Measurements from ENCODE around the gene DNAH5.
"Not testable (repeated sequence)": the region's sequence is repeated elsewhere in the genome, so short reads cannot be mapped to it uniquely, and the experiment has no call there.

Gene DNAH5

DNA sequence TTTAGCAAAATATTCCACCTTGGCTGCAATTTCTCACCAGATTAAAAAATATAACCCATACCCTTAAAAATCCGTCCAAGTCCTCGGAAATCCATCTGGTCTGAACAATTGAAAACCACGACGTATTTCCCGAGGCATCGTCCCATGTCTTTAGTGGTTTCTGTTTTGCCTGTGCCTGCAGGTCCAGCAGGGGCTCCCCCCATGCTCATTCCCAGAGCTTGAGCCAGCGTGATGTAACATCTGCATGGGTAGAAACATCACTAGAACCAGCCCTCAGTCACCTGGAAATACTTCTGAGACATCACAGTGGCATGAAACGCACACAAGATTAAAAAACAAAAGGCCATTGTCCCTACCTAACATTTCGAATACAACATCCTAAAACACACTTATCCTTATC lies 114.0 kb downstream of the DNAH5 start:
- Mint-ChIP-seq H3K4me1 (ENCODE audit: low read depth) (no peaks in the 10 kb centered on the region), H3K27ac (no peak overlapping the region), H3K36me3 (ENCODE audit: low read depth) (no peaks in the 10 kb centered on the region), H3K9me3 (peaks cover 18% of the 10 kb centered on the region), H3K27me3 (ENCODE audit: low read depth) (no peaks in the 10 kb centered on the region), H3K4me3 (no peak overlapping the region)

DNA sequence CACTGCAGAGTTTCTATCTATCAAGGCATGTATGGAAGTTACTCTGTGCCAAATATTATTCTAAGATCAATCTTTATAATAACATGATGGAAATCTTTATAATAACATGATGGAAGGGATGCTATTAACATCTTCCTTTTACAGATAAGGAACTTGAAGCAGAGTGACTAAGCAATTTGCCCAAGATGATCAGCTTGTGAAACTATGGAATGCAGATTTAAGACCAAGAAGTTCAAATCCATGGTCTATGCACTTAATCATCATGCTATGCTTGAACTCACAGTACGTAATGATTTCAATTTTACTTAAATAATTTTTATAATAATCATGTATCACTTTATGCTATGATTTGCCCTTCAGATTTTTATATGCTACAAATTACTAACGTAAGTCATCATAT lies 123.1 kb downstream of the DNAH5 start:
- Mint-ChIP-seq H3K27ac (no peak overlapping the region), H3K27me3 (ENCODE audit: low read depth) (no peaks in the 10 kb centered on the region), H3K4me3 (no peak overlapping the region), H3K9me3 (peaks cover 9% of the 10 kb centered on the region), H3K36me3 (ENCODE audit: low read depth) (no peaks in the 10 kb centered on the region), H3K4me1 (ENCODE audit: low read depth) (no peaks in the 10 kb centered on the region)

DNA sequence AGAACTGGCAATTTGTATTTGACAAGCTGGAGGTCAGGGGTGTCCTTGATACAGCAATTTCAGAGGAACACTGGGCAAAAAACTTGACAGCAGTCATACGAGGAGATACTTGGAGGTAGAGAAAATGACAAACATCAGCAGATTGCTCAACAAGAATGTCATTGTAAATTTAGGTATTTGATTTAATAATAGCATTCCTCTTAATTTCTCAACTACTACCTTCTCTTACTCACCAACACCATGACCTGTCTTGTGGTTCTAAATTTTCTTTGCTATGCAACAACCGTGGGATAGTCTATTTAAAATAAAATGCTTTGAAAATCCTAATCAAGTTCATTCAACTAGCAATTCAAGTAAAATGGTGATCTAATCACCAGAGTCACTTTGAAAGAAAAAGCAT lies 128.4 kb downstream of the DNAH5 start:
- Mint-ChIP-seq H3K27me3 (ENCODE audit: low read depth) (no peaks in the 10 kb centered on the region), H3K4me3 (no peak overlapping the region), H3K27ac (no peak overlapping the region), H3K36me3 (ENCODE audit: low read depth) (no peaks in the 10 kb centered on the region), H3K9me3 (peaks cover 8% of the 10 kb centered on the region), H3K4me1 (ENCODE audit: low read depth) (no peaks in the 10 kb centered on the region)

- H3K4me1 Mint-ChIP-seq (ENCODE audit: low read depth) = no peaks in the 10 kb centered on the region
- no peaks in the 10 kb centered on the region for H3K27me3 Mint-ChIP-seq (ENCODE audit: low read depth)
- H3K9me3 Mint-ChIP-seq = peaks cover 8% of the 10 kb centered on the region
- no peaks in the 10 kb centered on the region for H3K36me3 Mint-ChIP-seq (ENCODE audit: low read depth)
- H3K27ac Mint-ChIP-seq = no peak overlapping the region
- no peak overlapping the region for H3K4me3 Mint-ChIP-seq
Observed at GRCh38 chr5:13814301-13814700, 130.2 kb downstream of the DNAH5 start.

GRCh38 chr5:13809921-13810320 lies 134.6 kb downstream of the DNAH5 start:
- H3K4me3 Mint-ChIP-seq = no peak overlapping the region
- no peaks in the 10 kb centered on the region for H3K27me3 Mint-ChIP-seq (ENCODE audit: low read depth)
- no peak overlapping the region for H3K27ac Mint-ChIP-seq
- H3K4me1 Mint-ChIP-seq (ENCODE audit: low read depth) = no peaks in the 10 kb centered on the region
- no peaks in the 10 kb centered on the region for H3K36me3 Mint-ChIP-seq (ENCODE audit: low read depth)
- H3K9me3 Mint-ChIP-seq = peaks cover 9% of the 10 kb centered on the region

GRCh38 chr5:13804336-13804735 lies 140.2 kb downstream of the DNAH5 start:
- H3K4me3 Mint-ChIP-seq = no peak overlapping the region
- peaks cover 14% of the 10 kb centered on the region for H3K9me3 Mint-ChIP-seq
- no peaks in the 10 kb centered on the region for H3K27me3 Mint-ChIP-seq (ENCODE audit: low read depth)

GRCh38 chr5:13798569-13798968 lies 145.9 kb downstream of the DNAH5 start:
- H3K27ac Mint-ChIP-seq; H3K4me3 Mint-ChIP-seq; H3K36me3 Mint-ChIP-seq (ENCODE audit: low read depth); H3K4me1 Mint-ChIP-seq (ENCODE audit: low read depth); H3K27me3 Mint-ChIP-seq (ENCODE audit: low read depth): not testable (repeated sequence)
- peaks cover 14% of the 10 kb centered on the region for H3K9me3 Mint-ChIP-seq

More at GRCh38 chr5:13804336-13804735, 140.2 kb downstream of the DNAH5 start:
- Mint-ChIP-seq H3K36me3 (ENCODE audit: low read depth) (no peaks in the 10 kb centered on the region), H3K27ac (no peak overlapping the region), H3K4me1 (ENCODE audit: low read depth) (no peaks in the 10 kb centered on the region)

GRCh38 chr5:13785781-13786415 lies 158.6 kb downstream of the DNAH5 start:
- H3K27me3 Mint-ChIP-seq (ENCODE audit: low read depth) = no peaks in the 10 kb centered on the region
- no peaks in the 10 kb centered on the region for H3K4me1 Mint-ChIP-seq (ENCODE audit: low read depth)
- H3K4me3 Mint-ChIP-seq = no peak overlapping the region
- no peak overlapping the region for H3K27ac Mint-ChIP-seq
- no peaks in the 10 kb centered on the region for H3K36me3 Mint-ChIP-seq (ENCODE audit: low read depth)
- peaks cover 31% of the 10 kb centered on the region for H3K9me3 Mint-ChIP-seq

- Mint-ChIP-seq H3K36me3 (ENCODE audit: low read depth) (no peaks in the 10 kb centered on the region), H3K27me3 (ENCODE audit: low read depth) (no peaks in the 10 kb centered on the region), H3K27ac (no peak overlapping the region), H3K4me3 (no peak overlapping the region), H3K4me1 (ENCODE audit: low read depth) (no peaks in the 10 kb centered on the region), H3K9me3 (peaks cover 25% of the 10 kb centered on the region)
Observed at GRCh38 chr5:13783726-13784125, 160.8 kb downstream of the DNAH5 start.

DNA sequence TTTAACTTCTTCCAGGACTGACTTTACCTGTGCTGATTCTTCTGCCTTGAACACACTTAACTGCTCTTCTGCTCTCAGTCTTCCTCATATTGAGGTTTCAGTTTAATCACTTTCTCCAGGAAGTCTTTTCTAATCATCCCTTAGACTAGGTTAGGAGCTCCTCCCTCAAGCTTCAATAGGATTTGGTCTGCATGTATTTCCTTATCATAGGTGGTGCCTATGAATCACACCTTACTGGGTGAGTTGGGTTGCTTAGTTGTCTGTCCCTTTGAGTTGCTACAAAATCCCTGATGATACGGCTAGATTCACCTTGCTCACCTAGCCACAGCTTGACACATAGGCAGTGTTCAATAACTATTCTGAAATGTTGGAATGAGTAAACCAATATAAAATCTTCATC lies 164.4 kb downstream of the DNAH5 start:
- H3K9me3 Mint-ChIP-seq = peaks cover 11% of the 10 kb centered on the region
- no peak overlapping the region for H3K4me3 Mint-ChIP-seq
- H3K27ac Mint-ChIP-seq = no peak overlapping the region
- H3K27me3 Mint-ChIP-seq (ENCODE audit: low read depth) = no peaks in the 10 kb centered on the region
- H3K4me1 Mint-ChIP-seq (ENCODE audit: low read depth) = no peaks in the 10 kb centered on the region
- H3K36me3 Mint-ChIP-seq (ENCODE audit: low read depth) = no peaks in the 10 kb centered on the region

- H3K27me3 Mint-ChIP-seq (ENCODE audit: low read depth) = no peaks in the 10 kb centered on the region
- H3K36me3 Mint-ChIP-seq (ENCODE audit: low read depth) = no peaks in the 10 kb centered on the region
- H3K4me3 Mint-ChIP-seq = no peak overlapping the region
- H3K9me3 Mint-ChIP-seq = peaks cover 10% of the 10 kb centered on the region
- no peaks in the 10 kb centered on the region for H3K4me1 Mint-ChIP-seq (ENCODE audit: low read depth)
- H3K27ac Mint-ChIP-seq = no peak overlapping the region
Observed at GRCh38 chr5:13773649-13774048, 170.8 kb downstream of the DNAH5 start.

- no peaks in the 10 kb centered on the region for H3K36me3 Mint-ChIP-seq (ENCODE audit: low read depth)
- H3K9me3 Mint-ChIP-seq = peaks cover 10% of the 10 kb centered on the region
- no peak overlapping the region for H3K27ac Mint-ChIP-seq
- no peak overlapping the region for H3K4me3 Mint-ChIP-seq
- no peaks in the 10 kb centered on the region for H3K27me3 Mint-ChIP-seq (ENCODE audit: low read depth)
- no peaks in the 10 kb centered on the region for H3K4me1 Mint-ChIP-seq (ENCODE audit: low read depth)
Observed at GRCh38 chr5:13771011-13771571, 173.4 kb downstream of the DNAH5 start.

GRCh38 chr5:13766236-13766635 lies 178.3 kb downstream of the DNAH5 start:
- H3K4me3 Mint-ChIP-seq = no peak overlapping the region
- no peak overlapping the region for H3K27ac Mint-ChIP-seq
- no peaks in the 10 kb centered on the region for H3K36me3 Mint-ChIP-seq (ENCODE audit: low read depth)
- H3K4me1 Mint-ChIP-seq (ENCODE audit: low read depth) = no peaks in the 10 kb centered on the region
- H3K27me3 Mint-ChIP-seq (ENCODE audit: low read depth) = no peaks in the 10 kb centered on the region
- peaks cover 18% of the 10 kb centered on the region for H3K9me3 Mint-ChIP-seq

DNA sequence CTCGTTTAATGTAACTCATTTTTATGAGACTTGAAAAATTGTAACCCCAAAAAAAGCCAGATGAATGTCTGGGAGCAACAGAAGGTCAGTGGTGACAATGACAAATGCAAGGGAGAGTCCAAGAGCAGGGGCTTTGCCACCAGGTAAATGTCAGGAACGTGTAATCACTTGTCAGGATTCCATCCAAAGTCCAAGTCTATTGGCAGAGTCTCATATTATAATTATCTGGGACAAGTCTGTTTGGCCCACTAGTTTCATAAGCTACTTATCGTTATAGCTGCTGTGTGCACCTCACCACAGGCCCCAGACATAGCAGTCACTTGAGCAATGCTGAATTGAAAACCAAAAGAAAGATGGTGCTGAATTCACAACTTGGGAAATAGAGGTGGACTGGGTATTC lies 180.8 kb downstream of the DNAH5 start:
- Mint-ChIP-seq H3K4me1 (ENCODE audit: low read depth) (no peaks in the 10 kb centered on the region), H3K4me3 (no peak overlapping the region), H3K27me3 (ENCODE audit: low read depth) (no peaks in the 10 kb centered on the region), H3K27ac (no peak overlapping the region), H3K36me3 (ENCODE audit: low read depth) (no peaks in the 10 kb centered on the region), H3K9me3 (peaks cover 12% of the 10 kb centered on the region)

DNA sequence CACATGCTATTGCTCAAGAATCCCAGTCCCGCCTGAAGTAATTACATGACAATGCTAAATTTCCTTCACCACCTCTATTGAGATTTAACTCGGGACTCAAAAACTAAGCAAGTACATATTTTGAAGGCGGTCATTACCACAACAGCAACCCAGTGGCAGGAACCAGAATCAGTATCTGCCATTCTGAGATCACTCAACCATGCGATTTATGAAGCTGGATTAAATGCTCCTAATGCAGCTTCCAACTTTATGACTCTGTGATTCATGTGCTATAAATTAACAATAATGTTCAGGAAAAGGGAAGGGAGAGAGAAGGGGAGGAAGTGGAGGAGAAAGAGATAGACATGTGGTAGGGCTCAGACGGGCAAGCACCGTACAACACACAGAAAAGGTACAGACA lies 194.7 kb downstream of the DNAH5 start:
- H3K4me3 Mint-ChIP-seq = no peak overlapping the region
- H3K36me3 Mint-ChIP-seq (ENCODE audit: low read depth) = no peaks in the 10 kb centered on the region
- H3K9me3 Mint-ChIP-seq = no peaks in the 10 kb centered on the region
- H3K27me3 Mint-ChIP-seq (ENCODE audit: low read depth) = no peaks in the 10 kb centered on the region
- no peaks in the 10 kb centered on the region for H3K4me1 Mint-ChIP-seq (ENCODE audit: low read depth)
- H3K27ac Mint-ChIP-seq = no peak overlapping the region

DNA sequence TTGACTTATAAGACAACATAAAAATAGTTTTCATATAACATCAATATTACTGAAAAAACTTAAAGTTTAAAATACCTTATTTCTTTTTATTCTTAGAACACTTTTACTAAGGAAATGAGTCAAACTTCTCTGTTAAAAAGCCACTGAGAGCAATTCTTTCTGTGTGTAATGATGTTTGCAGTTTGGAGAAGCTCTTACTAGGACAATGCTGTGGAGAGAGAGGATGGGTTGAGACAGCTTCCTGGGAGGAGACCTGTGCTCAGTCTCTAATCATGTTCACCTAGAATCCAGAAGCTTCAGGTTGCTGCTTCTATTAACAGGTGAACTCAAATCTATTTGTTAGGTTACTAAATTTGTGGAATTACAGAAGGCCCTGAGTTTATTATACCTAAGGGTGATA lies 198.5 kb downstream of the DNAH5 start:
- no peaks in the 10 kb centered on the region for H3K9me3 Mint-ChIP-seq
- no peaks in the 10 kb centered on the region for H3K36me3 Mint-ChIP-seq (ENCODE audit: low read depth)
- H3K27me3 Mint-ChIP-seq (ENCODE audit: low read depth) = no peaks in the 10 kb centered on the region
- no peak overlapping the region for H3K27ac Mint-ChIP-seq
- no peak overlapping the region for H3K4me3 Mint-ChIP-seq
- no peaks in the 10 kb centered on the region for H3K4me1 Mint-ChIP-seq (ENCODE audit: low read depth)
